CD4-positive, alpha-beta T cell treated with Interleukin-15 for 4 hours (primary cell): Measurements from ENCODE around the gene CD4.
"Not testable (repeated sequence)": the region's sequence is repeated elsewhere in the genome, so short reads cannot be mapped to it uniquely, and the experiment has no call there.

Source experiments
- DNase-seq: peaks from one replicate; pipeline ENCODE4 v3.0.0-alpha.2; 2020; ENCODE audit warnings: low spot score

CD4 gene

DNA sequence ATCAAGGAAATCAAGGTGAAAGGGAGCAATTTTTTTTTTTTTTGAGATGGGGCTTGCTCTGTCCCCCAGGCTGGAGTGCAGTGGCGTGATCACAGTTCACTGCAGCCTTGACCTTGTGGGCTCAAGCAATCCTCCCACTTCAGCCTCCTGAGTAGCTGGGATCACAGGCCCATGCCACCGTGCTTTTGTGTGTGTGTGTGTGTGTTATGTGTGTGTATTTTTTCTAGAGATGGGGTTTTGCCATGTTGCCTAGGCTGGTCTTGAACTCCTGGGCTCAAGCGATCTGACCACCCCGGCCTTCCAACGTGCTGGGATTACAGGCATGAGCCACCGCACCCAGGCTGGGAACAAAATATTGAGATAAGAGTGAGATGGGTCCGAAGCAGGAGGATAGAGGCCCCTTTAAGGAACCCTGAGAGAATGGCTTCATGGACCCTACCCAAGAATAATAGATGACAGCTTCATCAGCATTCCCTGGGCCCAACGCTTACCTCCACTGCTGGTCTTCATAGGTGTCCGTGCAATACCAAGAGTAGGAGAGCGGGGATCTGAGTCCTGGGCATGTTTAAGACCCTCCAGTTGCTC, 60.7 kb downstream of the CD4 start:
- no peak for DNase-seq

DNA sequence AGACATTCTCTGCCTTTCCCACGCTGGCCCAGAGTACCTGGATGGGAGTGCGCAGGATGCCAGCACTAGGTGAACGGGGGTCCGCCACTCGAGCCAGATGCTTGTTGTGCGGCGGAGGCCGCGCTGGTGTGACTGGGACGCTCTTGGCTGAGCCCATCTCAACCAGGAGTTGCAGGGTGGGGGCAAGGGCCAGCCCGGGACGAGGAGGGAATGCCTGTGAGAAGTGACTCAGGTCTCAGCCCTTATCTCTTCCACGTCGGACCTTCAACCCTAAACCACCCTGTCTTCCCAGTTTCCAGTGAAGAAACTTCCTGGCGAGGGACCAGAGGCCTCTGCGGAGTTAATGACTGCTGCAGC, 61.4 kb downstream of the CD4 start:
- DNase-seq, result no peak

DNA sequence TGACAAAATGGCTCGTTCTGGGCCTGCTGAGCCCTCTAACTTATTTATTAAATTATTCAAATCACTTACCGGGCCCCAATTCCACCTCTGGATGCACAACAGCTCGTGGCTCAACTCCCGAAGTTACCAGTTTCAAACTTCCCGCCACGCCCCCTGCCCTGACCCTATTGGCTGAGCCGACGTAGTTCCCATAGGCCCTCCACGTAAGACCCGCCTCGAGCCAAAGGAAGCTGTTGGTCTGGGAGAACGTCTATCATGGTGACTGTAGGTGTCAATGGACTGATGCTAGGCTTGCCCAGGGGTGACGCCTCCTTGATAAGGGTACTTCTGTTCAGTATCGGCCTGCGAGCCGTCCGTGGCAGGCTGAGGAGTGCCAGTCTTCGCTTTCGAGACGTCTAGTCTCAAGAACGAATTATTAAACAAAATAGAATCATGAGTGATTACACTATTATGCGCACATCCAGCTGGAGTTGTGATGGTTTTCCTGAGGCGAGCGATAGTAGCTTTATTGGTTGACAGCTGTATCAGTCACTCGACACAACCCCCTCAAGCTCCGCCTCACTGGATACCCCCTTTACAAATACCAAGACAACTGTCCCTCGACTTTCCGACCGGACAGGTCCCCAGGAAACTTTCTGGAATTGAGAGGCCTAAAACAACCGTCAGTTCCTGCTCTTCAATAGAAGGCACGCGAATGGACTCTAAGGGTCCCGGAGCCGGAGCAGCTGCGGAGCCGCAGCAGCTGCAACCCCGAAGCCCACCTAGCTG, 62.0 kb downstream of the CD4 start, which contains the start of gene CDCA3:
Gene CDCA3 (minus strand): TSS at position 134 of the 768 bp plus-strand sequence. CDS start 334 bp downstream, outside the sequence.
- DNase-seq, result peak; percentile 96

DNA sequence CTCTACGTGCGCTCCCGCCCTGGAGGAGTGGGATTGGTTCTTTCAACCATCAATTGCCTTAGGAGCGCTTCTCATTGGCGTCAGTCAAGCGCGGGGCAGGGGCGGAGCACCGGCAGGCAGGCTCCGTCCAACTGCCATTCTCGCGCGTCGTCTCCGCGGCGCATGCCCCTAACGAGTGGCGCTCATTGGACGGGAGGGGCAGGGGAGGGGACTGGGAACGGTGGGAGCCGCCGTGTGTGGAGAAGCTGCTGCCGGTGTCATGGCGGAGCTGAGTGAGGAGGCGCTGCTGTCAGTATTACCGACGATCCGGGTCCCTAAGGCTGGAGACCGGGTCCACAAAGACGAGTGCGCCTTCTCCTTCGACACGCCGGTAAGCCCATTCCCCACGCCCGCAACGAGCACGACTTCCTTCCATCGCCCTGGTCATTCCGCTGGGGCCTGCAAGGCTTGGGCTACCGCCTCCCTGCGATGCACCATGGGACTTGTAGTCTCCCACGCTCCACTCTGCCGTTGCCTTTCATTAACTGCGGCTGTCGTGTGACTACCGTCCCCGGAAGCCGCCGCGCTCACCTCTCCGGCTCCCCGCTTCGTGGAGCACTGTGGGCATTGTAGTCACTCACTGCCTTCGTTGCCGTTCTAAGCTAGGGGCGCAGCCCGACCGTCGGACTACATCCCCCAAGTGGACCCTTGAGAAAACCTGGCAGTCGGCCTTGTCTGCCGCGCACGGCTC, 62.8 kb downstream of the CD4 start, which contains the start of gene USP5:
Gene USP5 (plus strand): TSS at position 230 of the 730 bp plus-strand sequence. CDS start 30 bp downstream, at position 260.
- peak; percentile 99 for DNase-seq

DNA sequence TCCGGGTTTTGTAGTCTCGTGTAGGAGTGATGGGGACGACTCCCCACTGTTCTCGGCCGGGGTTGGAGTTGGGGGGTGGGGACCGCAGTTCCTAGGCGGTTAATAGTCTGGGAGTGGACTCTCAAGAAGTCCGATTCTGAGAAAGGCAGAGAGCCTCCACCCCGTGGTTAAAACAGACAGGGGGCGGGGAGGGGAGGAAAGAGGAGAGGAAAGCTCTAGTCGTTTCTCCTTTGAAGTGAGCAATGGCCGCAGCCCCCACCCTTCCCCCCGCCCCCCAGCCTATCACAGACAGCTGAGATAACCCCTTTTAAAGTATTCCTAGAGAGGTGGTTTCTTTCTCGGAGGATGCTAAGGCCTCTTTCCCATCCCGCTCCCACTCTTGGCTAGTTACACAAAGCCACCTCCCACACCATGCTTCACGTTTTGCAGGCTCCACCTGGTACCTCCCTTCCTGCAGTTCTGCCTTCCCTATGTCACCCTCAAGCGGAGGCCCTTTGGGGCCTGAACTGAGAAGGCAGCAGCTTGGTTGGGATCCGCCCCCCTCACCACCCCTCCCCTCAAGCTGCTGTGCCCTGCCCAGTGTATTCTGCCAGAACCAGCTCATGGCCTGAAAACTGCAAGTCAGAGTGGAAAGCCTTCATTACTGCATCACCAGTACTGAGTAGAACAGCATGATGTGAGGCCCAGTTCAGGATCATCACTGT, 63.5 kb downstream of the CD4 start:
- DNase-seq, result peak; percentile 75

DNA sequence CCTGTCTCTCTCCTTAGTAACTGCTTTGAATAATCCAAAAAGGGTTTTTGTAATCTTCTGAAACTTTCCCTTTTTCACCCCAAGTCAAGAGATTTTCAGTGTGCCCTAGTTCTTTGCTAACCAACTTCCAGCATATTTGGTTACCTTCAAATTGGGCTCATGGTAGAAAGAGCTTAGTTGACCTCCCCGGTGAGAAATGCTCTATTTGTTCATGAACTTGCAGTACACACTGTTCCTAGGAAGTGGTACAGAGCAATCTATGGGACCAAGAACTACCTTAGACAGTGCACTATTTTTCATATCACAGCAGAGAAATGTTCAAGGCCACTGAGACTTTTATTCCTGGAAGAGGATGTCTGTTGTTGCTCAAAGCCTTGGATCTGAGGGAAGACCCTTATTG, 64.3 kb downstream of the CD4 start:
- no peak for DNase-seq

DNA sequence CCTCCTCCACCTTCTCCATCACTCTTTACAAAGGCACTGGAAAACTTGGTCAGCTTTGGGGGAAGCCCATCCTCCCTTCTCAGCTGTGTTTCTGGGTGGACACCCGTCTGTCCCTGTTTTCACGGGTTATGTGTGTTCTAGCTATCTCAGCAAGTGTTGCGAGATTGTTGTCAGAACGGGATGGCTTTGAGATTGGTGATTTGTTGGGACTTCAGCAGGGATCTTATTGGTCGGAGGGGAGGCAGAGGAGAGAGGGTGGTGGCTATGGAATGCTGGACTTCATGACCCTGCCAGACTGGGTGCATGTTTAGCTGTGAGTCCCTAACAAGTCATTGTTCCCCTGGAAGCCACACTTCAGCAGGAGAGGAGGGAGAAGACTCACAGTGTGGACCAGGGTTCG, 64.7 kb downstream of the CD4 start:
- DNase-seq, result no peak

DNA sequence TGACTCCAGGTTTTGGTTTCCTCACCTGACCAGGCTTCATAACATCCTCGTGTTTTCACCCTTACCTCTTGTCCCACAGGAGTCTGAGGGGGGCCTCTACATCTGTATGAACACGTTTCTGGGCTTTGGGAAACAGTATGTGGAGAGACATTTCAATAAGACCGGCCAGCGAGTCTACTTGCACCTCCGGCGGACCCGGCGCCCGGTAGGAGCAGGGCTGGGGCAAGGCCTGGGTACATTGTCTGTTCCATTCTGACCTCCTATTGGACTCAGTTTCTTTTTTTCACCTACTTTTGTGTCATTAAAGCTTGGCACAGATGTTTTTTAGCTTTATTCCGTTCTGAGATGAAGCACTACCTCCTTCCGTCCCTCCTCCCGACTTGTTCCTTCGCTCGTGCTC, 66.0 kb downstream of the CD4 start:
- DNase-seq, result no peak

DNA sequence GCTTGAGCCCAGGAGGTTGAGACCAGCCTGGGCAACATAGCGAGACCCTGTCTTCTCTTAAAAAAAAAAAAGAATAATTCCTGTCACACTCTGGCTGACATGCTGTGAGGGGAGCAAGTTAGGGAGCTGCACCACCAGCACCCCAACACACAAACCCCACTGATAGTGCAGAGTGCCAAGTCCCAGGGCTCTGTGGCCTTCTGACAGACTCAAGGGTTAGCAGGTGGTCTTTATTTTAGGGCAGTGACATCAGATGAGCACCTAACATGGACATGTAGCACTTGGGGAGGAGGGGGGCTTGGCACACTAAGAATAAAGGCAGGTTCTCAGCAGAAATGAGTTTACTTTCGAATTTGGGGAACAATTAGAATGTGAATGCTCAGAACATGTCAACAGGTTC, 69.5 kb downstream of the CD4 start:
- DNase-seq, result no peak

DNA sequence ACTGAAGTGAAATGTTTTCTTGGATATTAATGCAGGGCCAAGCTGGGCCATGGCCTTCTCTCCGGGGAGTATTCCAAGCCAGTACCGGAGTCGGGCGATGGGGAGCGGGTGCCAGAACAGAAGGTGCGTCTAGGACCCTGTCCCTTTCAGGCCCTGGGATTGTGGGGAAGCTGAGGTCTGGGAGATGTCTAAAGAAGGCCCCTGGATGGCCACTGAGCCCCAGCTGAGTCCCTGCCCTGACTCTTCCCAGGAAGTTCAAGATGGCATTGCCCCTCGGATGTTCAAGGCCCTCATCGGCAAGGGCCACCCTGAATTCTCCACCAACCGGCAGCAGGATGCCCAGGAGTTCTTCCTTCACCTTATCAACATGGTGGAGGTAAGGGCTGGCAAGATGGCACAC, 70.8 kb downstream of the CD4 start:
- no peak for DNase-seq

DNA sequence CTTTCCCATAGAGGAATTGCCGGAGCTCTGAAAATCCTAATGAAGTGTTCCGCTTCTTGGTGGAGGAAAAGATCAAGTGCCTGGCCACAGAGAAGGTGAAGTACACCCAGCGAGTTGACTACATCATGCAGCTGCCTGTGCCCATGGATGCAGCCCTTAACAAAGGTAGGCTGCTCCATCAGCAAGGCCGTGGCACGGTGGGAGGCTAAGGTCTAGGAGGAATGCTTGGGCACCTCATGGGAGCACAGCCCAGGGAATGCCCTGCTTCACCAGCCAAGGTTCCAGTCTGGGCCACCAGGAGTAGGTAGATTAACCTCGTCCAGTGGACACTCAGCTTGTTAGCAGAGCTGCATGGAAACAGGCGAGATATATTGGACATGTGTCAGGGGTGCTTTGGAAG, 71.6 kb downstream of the CD4 start:
- no peak for DNase-seq

DNA sequence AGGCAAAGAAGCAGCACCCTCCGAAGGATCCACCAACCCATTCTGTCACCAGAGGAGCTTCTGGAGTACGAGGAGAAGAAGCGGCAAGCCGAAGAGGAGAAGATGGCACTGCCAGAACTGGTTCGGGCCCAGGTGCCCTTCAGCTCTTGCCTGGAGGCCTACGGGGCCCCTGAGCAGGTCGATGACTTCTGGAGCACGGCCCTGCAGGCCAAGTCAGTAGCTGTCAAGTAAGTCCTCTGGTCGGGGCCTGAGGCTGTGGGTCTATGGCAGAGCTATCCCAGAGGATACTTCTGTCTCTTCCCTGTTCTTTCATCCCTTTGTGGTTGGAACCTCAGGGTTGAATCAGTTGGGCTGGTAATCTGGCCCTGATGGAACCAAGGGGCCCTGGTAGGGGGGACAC, 72.1 kb downstream of the CD4 start:
- no peak for DNase-seq

DNA sequence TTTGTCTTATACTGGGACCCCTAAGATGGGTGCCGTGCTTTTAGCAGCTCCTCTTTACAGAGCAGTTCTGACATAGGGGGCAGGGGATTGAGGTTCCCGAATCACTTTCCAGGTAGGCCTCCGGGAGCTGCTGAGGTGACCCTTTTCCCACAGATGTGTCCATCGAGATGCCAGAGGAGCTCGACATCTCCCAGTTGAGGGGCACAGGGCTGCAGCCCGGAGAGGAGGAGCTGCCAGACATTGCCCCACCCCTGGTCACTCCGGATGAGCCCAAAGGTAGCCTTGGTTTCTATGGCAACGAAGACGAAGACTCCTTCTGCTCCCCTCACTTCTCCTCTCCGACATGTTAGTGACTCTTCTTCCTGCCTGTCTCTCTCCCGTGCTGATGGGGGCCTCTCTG, 73.7 kb downstream of the CD4 start:
- DNase-seq, result no peak

DNA sequence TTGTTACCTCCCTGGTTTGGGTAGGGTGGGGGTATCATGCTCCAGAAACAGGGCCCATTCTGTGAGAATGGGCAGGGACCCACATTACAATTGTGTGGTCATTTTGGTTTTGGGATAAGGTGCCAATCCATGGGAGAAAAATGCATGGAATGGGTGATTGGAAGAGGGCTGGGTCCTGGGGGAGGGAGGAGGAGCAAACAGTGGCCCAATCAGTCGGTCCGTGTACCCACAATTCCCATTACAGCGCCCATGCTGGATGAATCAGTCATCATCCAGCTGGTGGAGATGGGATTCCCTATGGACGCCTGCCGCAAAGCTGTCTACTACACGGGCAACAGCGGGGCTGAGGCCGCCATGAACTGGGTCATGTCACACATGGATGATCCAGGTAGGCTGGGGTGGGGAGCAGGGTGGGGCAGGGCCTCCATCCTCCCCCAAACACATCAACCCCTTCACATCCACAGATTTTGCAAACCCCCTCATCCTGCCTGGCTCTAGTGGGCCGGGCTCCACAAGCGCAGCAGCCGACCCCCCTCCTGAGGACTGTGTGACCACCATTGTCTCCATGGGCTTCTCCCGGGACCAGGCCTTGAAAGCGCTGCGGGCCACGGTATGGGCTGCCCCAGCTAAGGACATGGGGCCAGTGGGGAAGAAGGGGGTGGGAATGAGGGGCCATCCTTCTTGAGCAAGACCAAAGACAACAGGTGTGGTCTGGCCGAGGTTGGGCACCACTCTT, 74.4 kb downstream of the CD4 start:
- no peak for DNase-seq

DNA sequence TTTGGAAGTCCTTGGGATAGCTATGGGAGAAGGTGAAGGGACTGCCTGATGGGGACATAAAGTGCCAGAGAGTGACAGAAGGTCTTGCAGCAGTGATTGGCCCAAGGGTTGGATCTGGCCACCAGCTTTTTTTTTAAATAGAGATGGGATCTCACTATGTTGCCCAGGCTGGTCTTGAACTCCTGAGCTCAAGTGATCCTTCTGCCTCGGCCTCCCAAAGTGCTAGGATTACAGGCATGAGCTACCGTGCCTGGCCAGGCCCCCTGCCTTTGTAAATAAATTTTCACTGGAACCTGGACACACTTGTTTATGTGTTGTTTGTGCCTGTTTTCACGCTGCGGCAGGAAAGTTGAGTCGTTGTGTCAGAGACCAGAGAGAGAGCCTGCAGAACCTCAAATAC, 76.0 kb downstream of the CD4 start:
- not testable (repeated sequence) for DNase-seq

DNA sequence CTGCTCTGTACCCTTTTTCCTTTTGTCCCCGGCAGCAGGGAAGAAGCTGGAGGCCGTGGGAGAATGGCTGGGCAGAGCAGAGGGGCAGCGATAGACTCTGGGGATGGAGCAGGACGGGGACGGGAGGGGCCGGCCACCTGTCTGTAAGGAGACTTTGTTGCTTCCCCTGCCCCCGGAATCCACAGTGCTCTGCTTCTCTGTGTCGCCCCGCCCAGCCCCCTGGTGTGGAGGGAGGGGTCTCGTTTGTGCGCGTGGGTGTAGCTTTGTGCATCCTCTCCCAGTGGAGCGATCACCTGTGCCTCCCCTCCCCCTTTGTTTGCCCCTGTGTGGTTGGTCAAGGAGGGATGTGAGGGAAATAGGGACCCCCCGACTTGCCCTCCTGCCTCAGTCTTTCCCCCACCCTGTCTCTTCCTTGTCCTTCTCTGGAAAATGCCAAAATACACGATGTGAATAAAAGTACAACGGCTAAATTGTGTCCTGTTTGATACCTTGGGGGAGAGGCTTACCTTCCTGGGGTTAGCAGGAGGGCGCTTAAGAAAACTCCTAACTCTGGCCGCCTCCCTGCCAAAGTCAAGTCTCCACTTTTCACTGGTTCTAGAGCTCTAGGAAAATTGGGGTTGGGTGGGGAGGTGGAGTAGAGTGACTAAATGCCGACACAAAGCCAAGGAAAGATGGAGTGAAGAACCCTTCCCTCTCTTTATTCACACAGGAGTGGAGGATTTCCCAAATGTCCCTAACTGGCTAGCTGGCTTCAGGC, 77.0 kb downstream of the CD4 start:
- no peak for DNase-seq

DNA sequence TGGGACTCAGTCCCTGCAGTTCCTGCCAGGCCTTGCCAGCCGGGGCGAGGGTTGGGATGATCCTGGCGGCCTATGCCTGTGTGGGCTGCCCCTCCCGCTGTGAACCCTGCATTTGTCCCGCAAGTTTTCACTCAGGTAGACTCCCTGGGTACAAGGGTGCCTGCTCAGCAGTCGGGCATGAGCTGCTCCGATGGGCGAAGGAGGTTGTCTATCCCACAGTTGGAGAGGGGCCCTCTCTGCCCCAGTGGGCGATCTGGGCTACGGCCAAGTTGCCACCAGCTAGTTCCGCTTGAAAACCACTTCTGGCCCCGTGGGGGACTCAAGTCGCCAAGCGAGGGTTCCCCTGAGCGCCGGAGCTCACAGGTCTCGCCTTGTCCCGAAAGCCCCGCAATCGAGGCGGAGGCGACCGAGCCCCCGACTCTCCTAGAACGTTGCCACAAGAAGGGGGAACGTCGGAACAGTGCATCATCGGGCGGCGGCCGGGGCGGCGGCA, 77.6 kb downstream of the CD4 start:
- no peak for DNase-seq

DNA sequence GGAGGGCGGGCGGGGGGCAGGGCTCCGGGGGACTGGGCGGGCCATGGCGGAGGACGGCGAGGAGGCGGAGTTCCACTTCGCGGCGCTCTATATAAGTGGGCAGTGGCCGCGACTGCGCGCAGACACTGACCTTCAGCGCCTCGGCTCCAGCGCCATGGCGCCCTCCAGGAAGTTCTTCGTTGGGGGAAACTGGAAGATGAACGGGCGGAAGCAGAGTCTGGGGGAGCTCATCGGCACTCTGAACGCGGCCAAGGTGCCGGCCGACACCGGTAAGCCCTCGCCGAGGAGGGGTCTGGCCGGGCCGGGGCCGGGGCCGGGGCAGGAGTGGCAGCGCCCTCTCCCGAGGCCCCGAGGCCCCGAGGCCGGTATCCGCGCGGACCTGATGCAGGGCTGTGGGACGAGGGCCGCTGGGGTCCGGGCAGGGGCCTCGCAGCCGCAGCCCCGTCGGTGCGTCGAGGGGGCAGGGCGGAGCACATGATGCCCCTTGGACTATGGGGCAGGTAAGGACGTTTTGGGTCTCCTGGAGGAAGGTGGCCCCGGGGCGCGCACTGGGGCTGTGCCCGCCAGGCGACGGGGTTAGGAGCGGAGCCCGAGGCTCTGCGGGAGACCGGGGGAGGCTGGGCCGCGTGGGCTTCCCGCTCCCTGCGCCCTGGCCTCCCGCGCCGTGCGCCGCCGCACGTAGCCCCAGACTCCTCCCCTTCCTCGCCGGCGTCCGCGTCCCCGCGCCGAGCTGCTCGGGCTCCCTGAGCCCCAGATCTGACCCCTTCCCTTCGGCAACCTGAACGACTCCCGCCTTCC, 78.3 kb downstream of the CD4 start, which contains the start of gene TPI1:
Gene TPI1 (plus strand): TSS at position 119 of the 798 bp plus-strand sequence. CDS start 36 bp downstream, at position 155.
- DNase-seq, result peak; percentile 79

DNA sequence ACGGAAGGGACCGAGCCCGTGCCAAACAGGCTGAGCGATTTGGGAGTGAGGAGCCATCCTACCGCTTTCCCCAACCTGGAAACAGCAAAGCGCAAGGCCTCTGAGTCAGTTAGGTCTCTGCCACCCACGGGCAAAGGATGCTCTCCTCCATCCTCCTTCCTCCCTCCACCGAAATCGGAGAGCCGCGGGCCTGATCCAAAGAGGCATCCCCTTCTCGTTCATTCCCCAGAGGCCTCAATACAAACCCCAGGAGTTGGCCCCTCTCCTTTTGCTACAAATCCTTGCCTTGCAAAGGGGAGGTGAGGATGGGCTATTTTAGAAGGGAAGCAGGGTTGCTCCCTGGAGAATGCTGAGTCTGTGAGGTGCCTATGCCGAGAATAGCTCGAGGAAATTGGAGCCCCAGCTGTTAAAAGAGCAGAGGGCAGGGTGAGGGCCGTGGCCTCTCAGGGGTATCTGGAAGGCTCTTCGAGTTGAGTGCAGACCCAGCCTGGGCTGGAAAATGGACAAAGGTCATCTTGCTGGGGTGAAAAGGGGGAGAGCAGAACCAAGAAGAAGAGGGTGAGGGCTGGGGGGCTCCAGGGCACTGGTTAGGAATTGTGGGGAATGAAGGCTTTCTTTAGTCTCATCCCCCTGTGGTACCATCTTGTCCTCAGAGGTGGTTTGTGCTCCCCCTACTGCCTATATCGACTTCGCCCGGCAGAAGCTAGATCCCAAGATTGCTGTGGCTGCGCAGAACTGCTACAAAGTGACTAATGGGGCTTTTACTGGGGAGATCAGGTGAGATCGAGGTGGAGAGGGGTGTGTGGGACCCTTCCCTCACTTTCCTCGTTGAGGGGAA, 79.1 kb downstream of the CD4 start:
- DNase-seq, result peak; percentile 11
